ENCODE measurements around the gene HES7. TPM values are rescaled to one million over a fixed set of nuclear protein-coding genes. Genes with fewer than 3 reads are reported as not detected.
A peak's percentile ranks its signal among the peaks of the same experiment; 100 is the strongest.

HES7 gene
- polyA plus RNA-seq, 1 donor from 2014 or later: 15.3 TPM

DNA sequence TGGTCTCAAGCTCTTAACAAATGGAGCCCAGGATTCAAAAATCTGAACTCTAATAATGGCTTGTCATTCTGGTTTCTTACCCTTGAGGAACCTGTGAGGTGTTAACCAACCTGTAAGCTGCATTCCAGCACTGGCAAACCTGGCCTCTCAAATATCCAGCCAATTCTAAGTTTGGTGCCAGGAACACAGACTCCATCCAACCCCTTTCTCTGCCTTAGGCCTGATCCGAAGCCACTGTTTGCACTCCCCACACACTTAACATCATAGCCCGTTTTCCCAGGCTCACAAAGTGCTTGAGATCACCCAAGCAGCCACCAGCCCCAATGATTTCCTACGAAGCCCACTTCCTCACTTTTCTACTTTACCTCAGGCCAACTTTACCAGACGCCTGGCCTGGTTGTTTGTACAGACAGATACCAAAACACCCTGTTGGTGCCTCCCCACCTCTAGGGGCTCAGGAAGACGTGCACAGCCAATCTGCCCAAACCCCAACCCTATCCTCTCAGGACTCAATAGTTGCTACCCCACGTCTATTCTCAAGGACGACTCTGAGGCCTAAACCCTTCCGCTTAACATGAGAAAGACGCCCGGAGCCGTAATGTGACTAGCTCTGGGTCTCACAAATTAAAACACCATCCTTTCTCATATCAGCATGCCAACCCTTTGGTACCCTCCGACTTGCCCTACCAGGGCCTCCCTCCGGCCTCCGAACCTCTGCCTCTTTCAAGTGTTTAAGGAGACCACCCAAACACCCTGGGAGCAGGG, 31.5 kb upstream of the HES7 start:
- H3K36me3 ChIP-seq (ENCODE audit: insufficient read depth, low read length): no peaks in the 10 kb centered on the region
- H3K27ac ChIP-seq (ENCODE audit: low read length): peak overlapping the region; percentile 75
- H3K9ac ChIP-seq (ENCODE audit: low read length): peak overlapping the region; percentile 67
- H3K9me2 ChIP-seq (ENCODE audit: insufficient read depth, low read length): no peaks in the 10 kb centered on the region
- no peaks in the 10 kb centered on the region for H3K9me3 ChIP-seq (ENCODE audit: low read length)
- H2AFZ ChIP-seq (ENCODE audit: low read depth, low read length): no peak overlapping the region
- peaks cover 7% of the 10 kb centered on the region for H4K20me1 ChIP-seq (ENCODE audit: insufficient read depth)
- TF ChIP-seq EZH2 (IDR thresholded peaks at IDR 0.05; ENCODE audit: borderline replicate concordance, insufficient read depth, low read length, poor library complexity, severe bottlenecking) (no peak), EP300 (conservative IDR thresholded peaks at IDR 0.05; ENCODE audit: poor library complexity, severe bottlenecking) (no peak), MXI1 (conservative IDR thresholded peaks at IDR 0.05; ENCODE audit: poor library complexity, severe bottlenecking) (no peak), POLR2AphosphoS5 (IDR thresholded peaks at IDR 0.05) (no peak), RAD21 (conservative IDR thresholded peaks at IDR 0.05) (no peak), SMC3 (conservative IDR thresholded peaks at IDR 0.05; ENCODE audit: poor library complexity) (no peak), TAF1 (IDR thresholded peaks at IDR 0.05; ENCODE audit: low read depth) (no peak)
- TF ChIP-seq, protein P1, sequence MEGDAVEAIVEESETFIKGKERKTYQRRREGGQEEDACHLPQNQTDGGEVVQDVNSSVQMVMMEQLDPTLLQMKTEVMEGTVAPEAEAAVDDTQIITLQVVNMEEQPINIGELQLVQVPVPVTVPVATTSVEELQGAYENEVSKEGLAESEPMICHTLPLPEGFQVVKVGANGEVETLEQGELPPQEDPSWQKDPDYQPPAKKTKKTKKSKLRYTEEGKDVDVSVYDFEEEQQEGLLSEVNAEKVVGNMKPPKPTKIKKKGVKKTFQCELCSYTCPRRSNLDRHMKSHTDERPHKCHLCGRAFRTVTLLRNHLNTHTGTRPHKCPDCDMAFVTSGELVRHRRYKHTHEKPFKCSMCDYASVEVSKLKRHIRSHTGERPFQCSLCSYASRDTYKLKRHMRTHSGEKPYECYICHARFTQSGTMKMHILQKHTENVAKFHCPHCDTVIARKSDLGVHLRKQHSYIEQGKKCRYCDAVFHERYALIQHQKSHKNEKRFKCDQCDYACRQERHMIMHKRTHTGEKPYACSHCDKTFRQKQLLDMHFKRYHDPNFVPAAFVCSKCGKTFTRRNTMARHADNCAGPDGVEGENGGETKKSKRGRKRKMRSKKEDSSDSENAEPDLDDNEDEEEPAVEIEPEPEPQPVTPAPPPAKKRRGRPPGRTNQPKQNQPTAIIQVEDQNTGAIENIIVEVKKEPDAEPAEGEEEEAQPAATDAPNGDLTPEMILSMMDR (IDR thresholded peaks at IDR 0.05; ENCODE audit: poor library complexity, severe bottlenecking): no peak
- TF ChIP-seq, protein P2, sequence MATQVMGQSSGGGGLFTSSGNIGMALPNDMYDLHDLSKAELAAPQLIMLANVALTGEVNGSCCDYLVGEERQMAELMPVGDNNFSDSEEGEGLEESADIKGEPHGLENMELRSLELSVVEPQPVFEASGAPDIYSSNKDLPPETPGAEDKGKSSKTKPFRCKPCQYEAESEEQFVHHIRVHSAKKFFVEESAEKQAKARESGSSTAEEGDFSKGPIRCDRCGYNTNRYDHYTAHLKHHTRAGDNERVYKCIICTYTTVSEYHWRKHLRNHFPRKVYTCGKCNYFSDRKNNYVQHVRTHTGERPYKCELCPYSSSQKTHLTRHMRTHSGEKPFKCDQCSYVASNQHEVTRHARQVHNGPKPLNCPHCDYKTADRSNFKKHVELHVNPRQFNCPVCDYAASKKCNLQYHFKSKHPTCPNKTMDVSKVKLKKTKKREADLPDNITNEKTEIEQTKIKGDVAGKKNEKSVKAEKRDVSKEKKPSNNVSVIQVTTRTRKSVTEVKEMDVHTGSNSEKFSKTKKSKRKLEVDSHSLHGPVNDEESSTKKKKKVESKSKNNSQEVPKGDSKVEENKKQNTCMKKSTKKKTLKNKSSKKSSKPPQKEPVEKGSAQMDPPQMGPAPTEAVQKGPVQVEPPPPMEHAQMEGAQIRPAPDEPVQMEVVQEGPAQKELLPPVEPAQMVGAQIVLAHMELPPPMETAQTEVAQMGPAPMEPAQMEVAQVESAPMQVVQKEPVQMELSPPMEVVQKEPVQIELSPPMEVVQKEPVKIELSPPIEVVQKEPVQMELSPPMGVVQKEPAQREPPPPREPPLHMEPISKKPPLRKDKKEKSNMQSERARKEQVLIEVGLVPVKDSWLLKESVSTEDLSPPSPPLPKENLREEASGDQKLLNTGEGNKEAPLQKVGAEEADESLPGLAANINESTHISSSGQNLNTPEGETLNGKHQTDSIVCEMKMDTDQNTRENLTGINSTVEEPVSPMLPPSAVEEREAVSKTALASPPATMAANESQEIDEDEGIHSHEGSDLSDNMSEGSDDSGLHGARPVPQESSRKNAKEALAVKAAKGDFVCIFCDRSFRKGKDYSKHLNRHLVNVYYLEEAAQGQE (IDR thresholded peaks at IDR 0.05; ENCODE audit: borderline replicate concordance): no peak
- H3F3A ChIP-seq (ENCODE audit: insufficient read depth, low read length, poor library complexity, severe bottlenecking): peaks cover 6% of the 10 kb centered on the region
- H3K79me2 ChIP-seq (replicated peaks; ENCODE audit: insufficient read depth, low read length): peaks cover 17% of the 10 kb centered on the region
- H3K4me2 ChIP-seq (ENCODE audit: low read length): peak overlapping the region; percentile 52
- no peaks in the 10 kb centered on the region for H3K27me3 ChIP-seq (ENCODE audit: insufficient read depth, low read depth, low read length)
- H3K4me3 ChIP-seq (ENCODE audit: low read length): peak overlapping the region; percentile 67

DNA sequence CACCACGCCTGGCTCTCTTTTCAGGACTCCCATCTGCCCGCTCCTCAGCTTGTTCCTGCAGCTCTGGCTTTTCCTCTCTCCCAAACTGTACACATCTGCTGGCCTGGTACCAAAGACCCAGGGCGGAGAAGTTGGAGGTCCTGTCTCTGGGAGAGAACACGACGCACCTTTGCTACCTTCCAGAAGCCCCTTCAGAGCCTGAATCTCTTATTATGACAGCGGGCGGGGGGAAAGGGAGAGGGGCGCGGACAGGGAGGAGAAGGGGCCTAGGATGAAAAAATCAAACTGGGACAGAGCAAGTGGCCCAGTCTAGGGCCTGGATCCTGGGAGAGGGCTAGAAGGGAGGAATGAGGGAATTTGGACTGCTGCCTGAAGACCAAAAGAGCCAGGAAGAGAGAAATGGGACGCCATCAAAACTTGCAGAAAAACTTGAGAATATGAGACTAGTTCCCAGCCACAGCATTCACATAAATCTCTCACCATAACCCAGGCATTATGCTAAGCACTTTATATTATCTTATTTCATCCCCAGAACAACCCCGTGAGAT, 30.8 kb upstream of the HES7 start:
- Histone ChIP-seq H3K9me3 (ENCODE audit: low read length) (no peaks in the 10 kb centered on the region), H3K79me2 (replicated peaks; ENCODE audit: insufficient read depth, low read length) (peaks cover 10% of the 10 kb centered on the region), H3K27me3 (ENCODE audit: insufficient read depth, low read depth, low read length) (no peaks in the 10 kb centered on the region), H3K4me3 (ENCODE audit: low read length) (peak overlapping the region; percentile 55), H2AFZ (ENCODE audit: low read depth, low read length) (no peak overlapping the region), H3K27ac (ENCODE audit: low read length) (peak overlapping the region; percentile 95), H3K36me3 (ENCODE audit: insufficient read depth, low read length) (no peaks in the 10 kb centered on the region), H4K20me1 (ENCODE audit: insufficient read depth) (peaks cover 2% of the 10 kb centered on the region), H3K9ac (ENCODE audit: low read length) (peak overlapping the region; percentile 95), H3K9me2 (ENCODE audit: insufficient read depth, low read length) (no peaks in the 10 kb centered on the region), H3K4me2 (ENCODE audit: low read length) (no peak overlapping the region), H3F3A (ENCODE audit: insufficient read depth, low read length, poor library complexity, severe bottlenecking) (peaks cover 6% of the 10 kb centered on the region)
- no peak for TF ChIP-seq MXI1 (conservative IDR thresholded peaks at IDR 0.05; ENCODE audit: poor library complexity, severe bottlenecking)
- TF ChIP-seq EP300 (conservative IDR thresholded peaks at IDR 0.05; ENCODE audit: poor library complexity, severe bottlenecking): no peak

All from neural cell (in vitro differentiated cells).